K562 (cell line): ENCODE measurements around the gene DNAJC13.

ENCODE experiments used
- AFF4 ChIP-seq: sonication (generic); formaldehyde crosslinking; IDR thresholded peaks from 2 replicates; pipeline ENCODE4 v1.8.0; 2023; ENCODE audit warnings: mild to moderate bottlenecking, missing genetic modification reagents
- ETV6 ChIP-seq, 3 experiments: fragments of 150-350 bp in 1 of 3; sonication (generic) in 1 of 3; formaldehyde crosslinking in 1 of 3; IDR thresholded peaks; 2 replicates each; pipeline versions ENCODE4 v1.6.1 to v1.8.0; 2014 to 2022; ENCODE audit warnings: borderline replicate concordance in 2 of 3, low read depth in 2 of 3, antibody characterized with exemption in 1 of 3, low read length in 1 of 3, mild to moderate bottlenecking in 1 of 3, missing genetic modification reagents in 1 of 3
- PHB2 ChIP-seq: fragments of 450-650 bp; IDR thresholded peaks from 2 replicates; pipeline ENCODE4 v1.6.1; 2017; ENCODE audit warnings: low read depth
- POLR2A ChIP-seq: fragments of 450-650 bp; conservative IDR thresholded peaks from 2 replicates; pipeline ENCODE4 v1.6.1; 2016
- RCOR1 ChIP-seq, 2 experiments: IDR thresholded peaks; 2 replicates each; pipeline ENCODE4 v1.6.1; 2012; ENCODE audit warnings: low read depth in 2 of 2, low read length in 2 of 2, borderline replicate concordance in 1 of 2, improper control_type of control experiment in 1 of 2
- SIN3A ChIP-seq, 2 experiments: fragments of 150-350 bp in 1 of 2; IDR thresholded peaks; 2 replicates each; pipeline ENCODE4 v1.6.1; 2011 to 2016; ENCODE audit warnings: borderline replicate concordance in 2 of 2, low read depth in 2 of 2, low read length in 2 of 2, mild to moderate bottlenecking in 2 of 2, moderate library complexity in 2 of 2; ENCODE audit not compliant: control insufficient read depth in 1 of 2
- SP2 ChIP-seq: IDR thresholded peaks from 2 replicates; pipeline ENCODE4 v1.6.1; 2011; ENCODE audit warnings: mild to moderate bottlenecking, low read depth, low read length, moderate library complexity; ENCODE audit not compliant: poor library complexity, severe bottlenecking; ENCODE audit errors: extremely low read depth
- ZBTB40 ChIP-seq, 2 experiments: fragments of 450-650 bp in 1 of 2; sonication (generic) in 1 of 2; formaldehyde crosslinking in 1 of 2; IDR thresholded peaks; 2 replicates each; pipeline versions ENCODE4 v1.7.1 to v1.9.0; 2016 to 2022; ENCODE audit warnings: inconsistent platforms in 1 of 2, mild to moderate bottlenecking in 1 of 2, missing genetic modification reagents in 1 of 2
- ZNF696 ChIP-seq: fragments of 250-450 bp; sonication (Bioruptor Pico); conservative IDR thresholded peaks from 2 replicates; pipeline ENCODE4 v1.4.0; 2020; ENCODE audit warnings: mild to moderate bottlenecking, moderate library complexity

DNA sequence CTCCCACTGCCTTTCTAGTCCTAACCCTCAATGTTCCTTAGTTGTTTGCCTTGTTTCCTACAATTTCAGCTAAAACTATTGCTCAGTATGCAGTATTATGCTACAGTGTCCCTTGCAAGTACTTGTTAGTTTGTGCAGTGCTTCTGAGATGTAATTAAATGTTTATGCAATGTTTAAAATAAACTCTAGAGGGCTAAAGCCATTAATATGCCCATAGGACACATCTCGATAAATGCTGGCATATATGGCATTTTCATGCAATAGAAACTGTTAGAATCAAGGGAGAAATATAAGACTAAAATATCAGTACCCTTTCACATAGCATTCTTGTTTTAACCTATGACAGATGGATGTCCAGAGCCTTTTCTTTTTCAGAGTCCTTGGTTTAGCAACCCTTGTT is 120.0 kb downstream of the DNAJC13 start:
- no peak for TF ChIP-seq AFF4 (CRISPR knock-in tag)
- no peak for TF ChIP-seq PHB2
- TF ChIP-seq SP2, result no peak
- no peak for TF ChIP-seq ZNF696
- no peak for TF ChIP-seq RCOR1 (IDR thresholded peaks at IDR 0.05; ENCODE audit: borderline replicate concordance in 1 of 2, low read depth in 2 of 2, low read length in 2 of 2)
- no peak for TF ChIP-seq ETV6 (IDR thresholded peaks at IDR 0.05; ENCODE audit: borderline replicate concordance in 1 of 2, low read depth in 2 of 2, low read length in 1 of 2)
- TF ChIP-seq ETV6 (CRISPR knock-in tag; IDR thresholded peaks at IDR 0.05; ENCODE audit: borderline replicate concordance), result no peak
- TF ChIP-seq POLR2A, result no peak
- no peak for TF ChIP-seq ZBTB40 (IDR thresholded peaks at IDR 0.05)
- no peak for TF ChIP-seq ZBTB40 (CRISPR knock-in tag; IDR thresholded peaks at IDR 0.05)
- no peak for TF ChIP-seq SIN3A (IDR thresholded peaks at IDR 0.05; ENCODE audit: borderline replicate concordance in 2 of 2, control insufficient read depth in 1 of 2, low read depth in 2 of 2, low read length in 2 of 2)
